SH-SY5Y (cell line): ENCODE measurements around the gene RBSN.

ENCODE experiments used
- GATA2 ChIP-seq: IDR thresholded peaks from 2 replicates; pipeline ENCODE4 v1.6.1; 2011; ENCODE audit warnings: mild to moderate bottlenecking, low read depth, low read length
- GATA3 ChIP-seq: IDR thresholded peaks from 2 replicates; pipeline ENCODE4 v1.6.1; 2011; ENCODE audit warnings: low read depth, mild to moderate bottlenecking, low read length, moderate library complexity

The RBSN gene

DNA sequence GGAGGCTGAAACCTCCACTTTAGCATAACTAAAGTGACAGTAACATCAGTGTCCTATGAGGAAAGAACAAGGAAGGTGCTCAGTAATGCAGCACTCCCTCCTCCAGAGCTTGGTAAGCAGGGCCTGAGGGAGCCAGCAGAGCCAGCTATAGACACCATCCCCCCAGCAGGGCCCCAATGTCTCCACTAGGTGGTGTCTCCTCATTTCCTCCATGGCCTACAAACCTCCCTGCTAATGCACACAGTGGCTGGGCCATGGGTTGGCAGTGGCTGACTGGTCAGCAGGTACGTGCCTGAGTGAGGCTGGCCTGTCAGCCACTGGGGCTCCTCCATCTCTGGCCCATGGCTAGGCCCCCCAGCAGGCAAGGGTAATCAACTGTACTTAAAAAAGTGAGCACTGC, 47.4 kb downstream of the RBSN start:
- TF ChIP-seq GATA2 (no peak), GATA3 (no peak)

- TF ChIP-seq GATA3: no peak
- TF ChIP-seq GATA2: no peak
These were observed 48.4 kb downstream of the RBSN start for GRCh38 chr3:15050405-15051092.

- no peak for TF ChIP-seq GATA2
These were observed 49.4 kb downstream of the RBSN start for GRCh38 chr3:15049584-15049983.

DNA sequence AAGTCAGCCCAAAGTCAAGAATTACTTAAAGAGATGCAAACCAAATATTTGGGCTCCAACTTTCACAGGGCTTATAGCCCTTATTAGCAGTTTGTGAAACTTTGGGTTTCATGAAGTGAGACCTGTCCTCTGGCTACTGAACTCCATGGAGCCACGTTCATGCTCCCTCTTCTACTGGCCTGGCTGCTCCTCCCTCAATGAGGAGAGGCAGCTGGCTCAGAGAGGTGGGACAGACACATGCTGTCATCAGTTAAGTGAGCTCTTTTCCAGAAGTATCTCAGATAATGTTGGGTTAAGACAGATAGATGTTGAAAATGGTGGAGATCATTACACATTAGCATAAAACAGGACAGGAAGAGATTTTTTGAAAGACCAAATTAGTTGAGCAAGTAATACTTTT, 53.3 kb downstream of the RBSN start:
- TF ChIP-seq GATA3 (no peak), GATA2 (no peak)

DNA sequence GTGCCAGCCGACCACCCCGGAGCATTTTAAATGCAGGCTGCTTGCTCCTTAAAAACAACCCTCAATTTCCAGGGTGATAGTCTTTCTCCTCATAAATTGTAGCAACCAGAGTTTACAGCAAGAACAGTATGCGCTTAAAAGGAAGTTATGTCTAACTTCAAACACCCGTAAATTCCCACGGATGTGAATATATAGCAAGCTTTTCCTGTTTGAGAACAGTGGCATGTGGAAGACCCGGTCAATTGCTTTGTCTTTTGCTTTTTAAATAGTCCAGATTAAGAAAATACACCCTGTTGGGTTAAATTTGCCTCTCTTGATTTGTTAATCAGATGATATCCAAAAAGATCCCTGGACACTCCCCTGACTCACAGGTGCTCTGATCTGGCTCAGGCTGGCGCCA, 54.6 kb downstream of the RBSN start:
- TF ChIP-seq GATA3: no peak
- no peak for TF ChIP-seq GATA2

DNA sequence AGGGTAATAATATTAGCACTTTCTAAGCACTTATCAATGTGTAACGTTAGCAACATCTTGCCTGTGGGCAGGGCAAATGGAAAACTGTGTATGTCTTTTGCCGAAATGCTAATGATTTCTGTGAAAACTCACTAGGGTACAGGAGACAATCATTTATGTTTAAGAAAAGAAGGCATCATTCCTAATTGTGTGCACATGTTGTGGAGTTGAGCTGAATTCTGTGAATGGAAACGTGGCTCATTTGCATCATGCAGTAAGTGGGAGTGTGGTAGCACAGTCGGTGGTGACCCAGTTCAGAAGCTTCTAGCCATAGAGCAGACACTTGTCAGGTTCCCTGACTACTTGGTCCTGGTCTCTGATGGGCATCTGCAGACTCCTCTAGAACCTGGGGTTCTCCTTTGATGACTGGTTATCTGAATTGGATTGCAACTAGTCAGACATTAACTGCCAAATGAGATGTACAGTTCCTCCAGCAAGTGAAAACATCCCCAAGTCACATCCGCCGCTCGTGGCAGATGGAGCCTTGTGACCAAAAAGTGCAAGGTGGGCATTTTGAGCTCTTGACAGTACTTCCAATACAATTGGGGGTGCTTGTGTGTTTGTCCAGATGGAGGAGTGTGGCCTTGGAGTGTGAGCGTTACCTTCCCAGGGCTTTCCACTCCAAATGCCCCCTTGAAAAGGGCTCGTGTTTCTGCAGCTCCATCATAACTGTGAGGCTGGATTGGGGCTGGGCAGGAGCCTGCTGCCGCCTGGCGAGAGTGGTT, 55.4 kb downstream of the RBSN start:
- TF ChIP-seq GATA2 (no peak), GATA3 (no peak)

- TF ChIP-seq GATA2: no peak
- TF ChIP-seq GATA3: no peak
These were observed 56.0 kb downstream of the RBSN start for GRCh38 chr3:15042936-15043335.

- no peak for TF ChIP-seq GATA2
- no peak for TF ChIP-seq GATA3
These were observed 57.0 kb downstream of the RBSN start for GRCh38 chr3:15041950-15042349.

DNA sequence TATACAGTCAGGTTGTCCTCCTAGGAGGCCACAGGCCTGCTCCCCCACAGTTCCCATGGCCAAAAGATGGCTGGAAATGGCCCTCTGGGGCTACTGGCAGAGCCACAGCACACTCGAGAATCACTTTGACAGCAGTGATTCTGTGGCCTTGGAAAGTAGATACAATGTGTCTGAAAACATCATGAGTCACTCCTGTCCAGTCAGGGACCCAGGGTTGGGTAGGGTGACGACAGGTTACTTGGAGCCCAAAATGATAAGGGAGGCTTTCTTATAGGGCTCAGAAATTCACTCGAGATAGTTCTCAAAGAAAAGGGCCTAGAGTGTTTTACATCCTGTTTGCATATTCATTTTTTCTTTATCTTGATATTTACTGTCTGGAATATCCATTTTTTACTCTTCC, 58.1 kb downstream of the RBSN start:
- no peak for TF ChIP-seq GATA3
- TF ChIP-seq GATA2: no peak

DNA sequence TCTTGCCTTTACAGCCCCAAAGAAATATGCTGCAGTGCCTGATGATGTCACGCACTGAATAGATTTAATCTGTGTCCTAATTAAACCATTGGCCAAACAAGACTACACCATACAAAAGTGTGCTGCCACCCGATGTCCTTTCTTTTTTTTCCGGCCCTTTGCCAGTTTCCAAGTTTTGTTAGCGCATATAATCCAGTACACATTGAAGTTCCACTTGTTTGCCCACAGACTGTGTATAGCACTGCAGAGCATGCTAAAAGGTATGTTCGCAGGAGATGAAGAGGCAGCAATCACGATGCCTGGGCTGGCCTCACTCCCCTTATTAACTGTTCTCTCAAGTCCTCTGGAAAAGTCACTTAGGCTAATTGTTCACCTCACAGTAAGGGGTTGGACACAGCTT, 60.6 kb downstream of the RBSN start:
- no peak for TF ChIP-seq GATA3
- TF ChIP-seq GATA2: no peak

DNA sequence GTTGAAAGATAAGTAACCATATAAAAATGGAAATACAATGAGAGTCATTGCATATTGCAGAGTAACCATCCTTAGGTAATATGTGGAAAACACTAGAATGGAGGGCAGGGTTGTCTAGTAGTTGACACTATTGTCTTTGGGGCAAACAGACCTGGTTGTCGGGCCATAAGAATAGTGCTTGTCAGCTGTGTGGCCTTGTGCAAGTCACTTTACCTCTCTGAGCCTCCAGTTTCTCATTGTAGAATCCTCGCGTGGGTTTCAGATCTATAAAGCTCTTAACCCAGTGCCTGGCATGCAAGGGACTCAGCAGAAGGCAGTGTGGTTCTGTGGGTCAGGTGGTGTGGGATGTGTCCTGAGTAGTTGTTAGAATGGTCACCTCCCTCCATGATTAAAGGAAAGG, 65.8 kb downstream of the RBSN start:
- TF ChIP-seq GATA3: no peak
- no peak for TF ChIP-seq GATA2

DNA sequence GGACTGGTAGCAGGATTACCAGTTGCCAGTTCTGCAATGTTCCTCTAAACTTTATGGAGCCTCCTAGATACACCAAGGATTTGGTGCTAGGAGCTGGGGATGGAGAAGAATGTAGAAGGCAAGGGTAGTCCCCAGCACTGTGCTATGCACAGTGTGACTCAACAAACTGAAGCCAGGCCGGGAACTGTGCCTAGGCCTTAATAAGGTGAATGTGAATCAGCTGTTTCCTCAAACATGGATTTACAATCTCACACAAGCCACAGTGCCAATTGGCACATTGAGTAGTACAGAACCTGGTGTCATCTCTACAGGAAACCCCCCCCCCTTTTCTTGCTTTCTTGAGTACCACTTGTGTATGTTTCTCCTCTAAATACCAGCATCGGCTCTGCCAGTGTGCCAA, 66.3 kb downstream of the RBSN start:
- TF ChIP-seq GATA2: no peak
- TF ChIP-seq GATA3: no peak

DNA sequence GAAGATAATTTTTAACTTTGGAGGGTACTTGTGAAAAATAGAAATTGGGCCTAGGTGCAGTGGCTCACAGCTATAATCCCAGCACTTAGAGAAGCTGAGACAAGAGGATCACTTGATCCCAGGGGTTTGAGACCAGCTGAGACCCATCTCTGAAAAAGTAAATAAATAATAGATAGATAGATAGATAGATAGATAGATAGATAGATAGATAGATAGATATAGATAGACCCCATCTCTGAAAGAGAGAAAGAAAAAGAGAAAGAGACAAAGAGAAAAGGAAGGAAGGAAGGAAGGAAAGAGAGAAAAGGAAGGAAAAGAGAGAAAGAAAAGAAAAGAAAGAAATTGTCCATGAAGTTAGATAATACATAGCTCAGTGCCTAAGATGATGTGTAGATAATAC, 69.3 kb downstream of the RBSN start:
- no peak for TF ChIP-seq GATA2
- TF ChIP-seq GATA3: no peak

GRCh38 chr3:15023719-15024118, 75.2 kb downstream of the RBSN start:
- TF ChIP-seq GATA3 (no peak), GATA2 (no peak)

- no peak for TF ChIP-seq GATA3
- TF ChIP-seq GATA2: no peak
These were observed 75.7 kb downstream of the RBSN start for GRCh38 chr3:15023249-15023648.
